ENCODE data around the gene RMRP.

DNA sequence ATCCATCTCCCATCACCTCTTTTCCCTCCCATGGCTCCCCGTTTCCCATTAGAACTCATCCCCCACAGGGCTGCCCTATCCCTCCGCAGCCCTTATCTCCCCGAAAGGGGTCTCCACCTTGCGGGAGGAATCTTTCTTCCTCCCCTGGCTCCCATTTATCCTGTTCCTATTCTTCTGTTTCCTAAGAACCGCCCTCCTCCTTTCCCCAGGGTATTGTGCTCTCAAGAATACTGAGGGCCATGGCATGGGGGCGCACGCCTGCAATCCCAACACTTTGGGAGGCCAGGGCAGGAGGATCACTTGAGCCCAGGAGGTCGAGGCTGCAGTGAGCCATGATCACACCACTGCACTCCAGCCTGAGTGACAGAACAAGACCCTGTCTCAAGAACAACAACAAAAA, 40.3 kb downstream of the RMRP start:
- TF ChIP-seq, protein P1, sequence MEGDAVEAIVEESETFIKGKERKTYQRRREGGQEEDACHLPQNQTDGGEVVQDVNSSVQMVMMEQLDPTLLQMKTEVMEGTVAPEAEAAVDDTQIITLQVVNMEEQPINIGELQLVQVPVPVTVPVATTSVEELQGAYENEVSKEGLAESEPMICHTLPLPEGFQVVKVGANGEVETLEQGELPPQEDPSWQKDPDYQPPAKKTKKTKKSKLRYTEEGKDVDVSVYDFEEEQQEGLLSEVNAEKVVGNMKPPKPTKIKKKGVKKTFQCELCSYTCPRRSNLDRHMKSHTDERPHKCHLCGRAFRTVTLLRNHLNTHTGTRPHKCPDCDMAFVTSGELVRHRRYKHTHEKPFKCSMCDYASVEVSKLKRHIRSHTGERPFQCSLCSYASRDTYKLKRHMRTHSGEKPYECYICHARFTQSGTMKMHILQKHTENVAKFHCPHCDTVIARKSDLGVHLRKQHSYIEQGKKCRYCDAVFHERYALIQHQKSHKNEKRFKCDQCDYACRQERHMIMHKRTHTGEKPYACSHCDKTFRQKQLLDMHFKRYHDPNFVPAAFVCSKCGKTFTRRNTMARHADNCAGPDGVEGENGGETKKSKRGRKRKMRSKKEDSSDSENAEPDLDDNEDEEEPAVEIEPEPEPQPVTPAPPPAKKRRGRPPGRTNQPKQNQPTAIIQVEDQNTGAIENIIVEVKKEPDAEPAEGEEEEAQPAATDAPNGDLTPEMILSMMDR (conservative IDR thresholded peaks at IDR 0.05; ENCODE audit: low read length), result peak; percentile 10
- no peak for TF ChIP-seq EZH2phosphoT487 (IDR thresholded peaks at IDR 0.05; ENCODE audit: borderline replicate concordance, low read depth, low read length)
